Heart right ventricle (tissue), 16 donors: ENCODE data around the gene KCTD3. TPM values are rescaled to one million over a fixed set of nuclear protein-coding genes. Genes with fewer than 3 reads are reported as not detected.
A peak's percentile ranks its signal among the peaks of the same experiment; 100 is the strongest.

Experiments used
- ATAC-seq, 8 donors: fragments of 200-7000 bp; cut with Tn5 transposase; one replicate each; pipeline ENCODE4 v1.9.1; 2020; ENCODE audit warnings: mild to moderate bottlenecking in 8 of 8, moderate library complexity in 8 of 8, moderate number of reproducible peaks in 1 of 8
- DNase-seq, 2 donors: peaks; one replicate each; pipeline ENCODE4 v3.0.0-alpha.2; 2020
- H3K27ac ChIP-seq, 10 donors: fragments of 200-600 bp; sonication (generic) in 2 of 10; one replicate each; pipeline versions ENCODE4 v1.5.0 to v1.8.0; 2020 to 2022; ENCODE audit warnings: mild to moderate bottlenecking in 3 of 10
- H3K27me3 ChIP-seq, 7 donors: fragments of 200-600 bp; one replicate each; pipeline ENCODE4 v1.8.0; 2021 to 2022; ENCODE audit warnings: mild to moderate bottlenecking in 2 of 7
- H3K36me3 ChIP-seq, 9 donors: fragments of 200-600 bp; sonication (generic) in 1 of 9; one replicate each; pipeline versions ENCODE4 v1.5.0 to v1.8.0; 2020 to 2022; ENCODE audit warnings: mild to moderate bottlenecking in 2 of 9
- H3K4me1 ChIP-seq, 9 donors: fragments of 200-600 bp; sonication (generic) in 1 of 9; one replicate each; pipeline versions ENCODE4 v1.5.0 to v1.8.0; 2020 to 2022; ENCODE audit warnings: mild to moderate bottlenecking in 4 of 9
- H3K4me3 ChIP-seq, 10 donors: fragments of 200-600 bp; sonication (generic) in 2 of 10; one replicate each; pipeline versions ENCODE4 v1.5.0 to v1.8.0; 2020 to 2022; ENCODE audit warnings: mild to moderate bottlenecking in 7 of 10, moderate library complexity in 2 of 10
- H3K9me3 ChIP-seq, 11 donors: fragments of 200-600 bp in 10 of 11; sonication (generic) in 2 of 11; one replicate each; pipeline versions ENCODE4 v1.5.0 to v1.8.0; 2013 to 2022; ENCODE audit warnings: mild to moderate bottlenecking in 2 of 11, control low read depth in 1 of 11, moderate library complexity in 1 of 11
- WGBS, 2 donors: extraction: QIAGEN DNeasy Blood & Tissue Kit; methylation state at CpG; one replicate each; pipeline ENCODE4 v1.1.7; 2013; ENCODE audit warnings: inconsistent platforms in 1 of 2; 5-methylcytosine and 5-hydroxymethylcytosine counted together
- intact Hi-C, 10 donors: fragments of 100-400 bp; cut with DNase I; formaldehyde crosslinking; loops; one replicate each; pipeline versions ENCODE4 v1.11.1 to v1.14.2; 2022
- polyA plus RNA-seq, 2 donors: library from polyadenylated mRNA; stranded (reverse); fragments of 200-250 nt; gene quantifications; one replicate each; pipeline ENCODE4 v1.2.3, GENCODE V29; 2013
- total RNA-seq, 10 donors: library from RNA; stranded (reverse); fragmentation: NEBNext Ultra II Directional in 3 of 10; extraction: Animal tissue kit (Norgen Biotek cat#: 25700) in 3 of 10; gene quantifications; one replicate each; pipeline versions ENCODE4 v1.2.1 to v1.2.4, GENCODE V29; 2021 to 2023
- TF ChIP-seq, protein P1 (sequence below), 9 donors: fragments of 200-600 bp; sonication (generic) in 2 of 9; IDR thresholded peaks; one replicate each; pipeline versions ENCODE4 v1.5.0 to v1.8.0; 2021 to 2022; ENCODE audit warnings: antibody characterized with exemption in 9 of 9, mild to moderate bottlenecking in 5 of 9, moderate library complexity in 1 of 9
- donor health status: Arrhythmogenic right ventricular cardiomyopathy.
- donor health status: ischemic (EF 13 %, LVEDD 7.1; RV severe dilation, severe dysfunction).
- donor health status: healthy with polysubstance abuse.
- donor health status: DM: no; HTN: yes; CAD: no.
- donor health status: DM: no; HTN: no; CAD: no.
- donor health status: ischemic (EF 25% LVEDD 6.9; RV normal size, moderate dysfunction).
- donor health status: ischemic (EF 25% LVEDD 5.7; RV mildly dilated, moderate dysfunction).
- donor health status: healthy.
- donor health status: DM: yes; HTN: yes; CAD: no.
- donor health status: Ischemic cardiomyopathy.
- donor health status: ischemic (EF 35%, LVEDD 5.7; RV mildly dilated, moderate dysfunction).
- donor health status: nonischemic (EF 11% LVEDD 7.7; RV severe dilation, severe dysfunction).
- donor health status: DM: yes; HTN: yes; CAD: no.
- donor health status: PGD.
- donor health status: ischemic (EF 29% LVEDD 5.4; RV normal size, mild dysfunction).
- donor health status: nonischemic (EF 23%, LVEDD 6.1; RV moderate dilation, normal function).

KCTD3 gene
- total and polyA plus RNA-seq, 12 donors: 10.4 to 34.7 (median 16.6) TPM

DNA sequence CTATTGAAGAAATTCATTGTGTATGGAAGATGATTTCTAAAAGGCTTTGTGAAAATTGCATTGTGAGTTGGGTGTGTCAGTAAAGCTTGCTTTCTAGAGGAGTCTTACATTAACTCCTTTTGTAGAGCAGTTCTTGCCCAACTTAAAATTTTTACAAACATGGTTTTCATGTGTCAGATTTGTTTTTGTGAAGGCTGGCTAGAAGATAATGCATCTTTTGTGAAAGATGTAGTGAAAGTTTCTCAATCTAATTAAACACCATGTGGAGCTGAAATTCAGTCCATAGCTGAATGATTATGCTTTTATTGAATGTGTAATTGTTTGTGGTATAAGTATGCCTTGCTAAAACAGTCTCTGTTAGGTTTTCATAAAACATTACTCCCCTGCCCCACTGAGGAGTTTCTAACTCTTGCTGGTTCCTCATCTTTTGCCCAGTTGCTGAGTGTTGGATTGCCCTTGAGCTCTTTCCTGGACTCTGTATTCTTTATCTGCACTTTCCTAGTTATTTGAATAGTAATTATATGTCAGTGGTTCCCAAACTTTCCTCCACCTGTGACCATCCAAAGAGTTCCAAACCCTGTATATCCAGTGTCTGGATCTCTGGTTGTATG, 38.0 kb downstream of the KCTD3 start:
- Histone ChIP-seq H3K9me3 (no peaks in the 10 kb centered on the region), H3K27ac (no peak overlapping the region), H3K36me3 (peaks cover 0 to 87% (median 0%) of the 10 kb centered on the region in 9 donors), H3K27me3 (no peaks in the 10 kb centered on the region), H3K4me1 (peaks cover 0 to 11% (median 4%) of the 10 kb centered on the region in 9 donors), H3K4me3 (no peak overlapping the region)
- no peak for DNase-seq
- TF ChIP-seq, protein P1, sequence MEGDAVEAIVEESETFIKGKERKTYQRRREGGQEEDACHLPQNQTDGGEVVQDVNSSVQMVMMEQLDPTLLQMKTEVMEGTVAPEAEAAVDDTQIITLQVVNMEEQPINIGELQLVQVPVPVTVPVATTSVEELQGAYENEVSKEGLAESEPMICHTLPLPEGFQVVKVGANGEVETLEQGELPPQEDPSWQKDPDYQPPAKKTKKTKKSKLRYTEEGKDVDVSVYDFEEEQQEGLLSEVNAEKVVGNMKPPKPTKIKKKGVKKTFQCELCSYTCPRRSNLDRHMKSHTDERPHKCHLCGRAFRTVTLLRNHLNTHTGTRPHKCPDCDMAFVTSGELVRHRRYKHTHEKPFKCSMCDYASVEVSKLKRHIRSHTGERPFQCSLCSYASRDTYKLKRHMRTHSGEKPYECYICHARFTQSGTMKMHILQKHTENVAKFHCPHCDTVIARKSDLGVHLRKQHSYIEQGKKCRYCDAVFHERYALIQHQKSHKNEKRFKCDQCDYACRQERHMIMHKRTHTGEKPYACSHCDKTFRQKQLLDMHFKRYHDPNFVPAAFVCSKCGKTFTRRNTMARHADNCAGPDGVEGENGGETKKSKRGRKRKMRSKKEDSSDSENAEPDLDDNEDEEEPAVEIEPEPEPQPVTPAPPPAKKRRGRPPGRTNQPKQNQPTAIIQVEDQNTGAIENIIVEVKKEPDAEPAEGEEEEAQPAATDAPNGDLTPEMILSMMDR (IDR thresholded peaks at IDR 0.05): no peak
- no peak for ATAC-seq
- intact Hi-C loops: loop anchor here in 1 of 10 donors (5.0 kb wide), 1 partner anchor 38 kb away; the partner anchor contains the start of gene KCTD3

GRCh38 chr1:215606036-215606435, 38.9 kb downstream of the KCTD3 start:
- Histone ChIP-seq H3K4me1 (peaks cover 0 to 6% (median 4%) of the 10 kb centered on the region in 9 donors), H3K9me3 (no peaks in the 10 kb centered on the region), H3K27ac (no peak overlapping the region), H3K27me3 (no peaks in the 10 kb centered on the region), H3K36me3 (peaks cover 0 to 87% (median under 1%) of the 10 kb centered on the region in 9 donors), H3K4me3 (no peak overlapping the region)
- no peak for DNase-seq
- no peak for ATAC-seq
- WGBS, 2 donors: 62 to 69% methylated on average over 3 of the region's 3 CpGs
- TF ChIP-seq, protein P1 (IDR thresholded peaks at IDR 0.05): no peak
- intact Hi-C loops: loop anchor here in 1 of 10 donors (5.0 kb wide), 1 partner anchor 39 kb away; the partner anchor contains the start of gene KCTD3

DNA sequence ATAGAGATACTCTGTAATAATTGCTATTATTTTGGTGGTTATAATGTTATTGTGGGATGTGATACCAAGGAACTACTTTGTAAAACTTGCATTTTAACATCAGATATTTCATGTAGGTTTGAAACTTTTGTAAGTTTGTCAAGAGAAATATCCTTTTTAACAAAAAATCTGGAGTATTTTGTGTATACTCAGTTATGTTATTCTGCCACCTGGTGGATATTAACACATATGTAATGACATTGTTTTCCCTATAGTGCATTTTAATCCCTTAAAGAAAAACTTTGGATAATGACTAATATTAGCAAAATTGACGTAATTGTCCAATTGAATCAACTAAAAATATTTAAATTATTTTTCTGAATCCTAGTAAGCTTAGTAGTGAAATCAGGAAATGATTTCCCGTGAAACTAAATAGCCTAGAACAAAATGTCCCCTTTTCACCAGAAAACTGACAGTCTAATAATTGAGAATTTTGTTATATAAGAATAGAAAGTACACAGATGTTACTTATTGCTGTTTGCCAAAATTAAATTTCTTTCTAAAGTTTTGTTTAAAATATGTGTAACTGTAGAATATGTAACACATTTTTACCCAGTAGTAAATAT, 39.6 kb downstream of the KCTD3 start:
- DNase-seq: no peak
- Histone ChIP-seq H3K27me3 (no peaks in the 10 kb centered on the region), H3K27ac (no peak overlapping the region), H3K4me3 (no peak overlapping the region), H3K4me1 (peaks cover 0 to 6% (median 4%) of the 10 kb centered on the region in 9 donors), H3K9me3 (no peaks in the 10 kb centered on the region), H3K36me3 (peaks cover 0 to 87% (median 7%) of the 10 kb centered on the region in 9 donors)
- WGBS, 2 donors: 78 to 86% methylated on average over 2 of the region's 2 CpGs
- no peak for ATAC-seq
- TF ChIP-seq, protein P1 (IDR thresholded peaks at IDR 0.05): peak; percentile 19 to 65 (median 49)
- intact Hi-C loops: loop anchor here in 1 of 10 donors (5.0 kb wide), 1 partner anchor 39 kb away; the partner anchor contains the start of gene KCTD3

GRCh38 chr1:215607412-215607811, 40.3 kb downstream of the KCTD3 start:
- no peak for DNase-seq
- H3K27me3 ChIP-seq: no peaks in the 10 kb centered on the region
- no peaks in the 10 kb centered on the region for H3K9me3 ChIP-seq
- no peak overlapping the region for H3K27ac ChIP-seq
- TF ChIP-seq, protein P1 (IDR thresholded peaks at IDR 0.05): no peak
- H3K4me1 ChIP-seq: peaks cover 0 to 14% (median 4%) of the 10 kb centered on the region in 9 donors
- intact Hi-C loops: loop anchor here in 1 of 10 donors (5.0 kb wide), 1 partner anchor 40 kb away; the partner anchor contains the start of gene KCTD3
- no peak for ATAC-seq
- H3K4me3 ChIP-seq: no peak overlapping the region
- 86 to 90% methylated on average over 1 of the region's 1 CpG for whole genome bisulfite sequencing, 2 donors
- H3K36me3 ChIP-seq: peaks cover 0 to 87% (median 8%) of the 10 kb centered on the region in 9 donors
